Muscle layer of colon (tissue), 2 donors: ENCODE measurements around the gene AFAP1.

Source experiments
- H3K27ac ChIP-seq: one replicate; pipeline ENCODE4 v1.7.0; 2013; ENCODE audit warnings: low read depth, mild to moderate bottlenecking, low read length, moderate library complexity
- H3K27me3 ChIP-seq, 2 donors: one replicate each; pipeline ENCODE4 v1.7.0; 2013; ENCODE audit warnings: low read length in 2 of 2, mild to moderate bottlenecking in 2 of 2; ENCODE audit not compliant: insufficient read depth in 2 of 2, control insufficient read depth in 1 of 2
- H3K36me3 ChIP-seq: one replicate; pipeline ENCODE4 v1.7.0; 2013; ENCODE audit warnings: mild to moderate bottlenecking, low read length; ENCODE audit not compliant: insufficient read depth
- H3K4me1 ChIP-seq: one replicate; pipeline ENCODE4 v1.7.0; 2013; ENCODE audit warnings: mild to moderate bottlenecking, low read length; ENCODE audit not compliant: insufficient read depth
- H3K4me3 ChIP-seq, 2 donors: one replicate each; pipeline ENCODE4 v1.7.0; 2013; ENCODE audit warnings: low read length in 2 of 2, low read depth in 1 of 2, mild to moderate bottlenecking in 1 of 2, moderate library complexity in 1 of 2
- H3K9ac ChIP-seq: one replicate; pipeline ENCODE4 v1.7.0; 2013; ENCODE audit warnings: low read length
- H3K9me3 ChIP-seq: one replicate; pipeline ENCODE4 v1.7.0; 2013; ENCODE audit warnings: mild to moderate bottlenecking, low read length
- donor health status: abdominal sarcoma.
- donor health status: Adenocarcinoma of cecum.

Gene AFAP1

GRCh38 chr4:7782783-7783182 is 156.9 kb downstream of the AFAP1 start:
- no peaks in the 10 kb centered on the region for H3K27me3 ChIP-seq
- H3K36me3 ChIP-seq, result peaks cover 42% of the 10 kb centered on the region
- H3K9me3 ChIP-seq, result no peaks in the 10 kb centered on the region
- no peak overlapping the region for H3K4me3 ChIP-seq
- H3K4me1 ChIP-seq, result peaks cover 45% of the 10 kb centered on the region
- H3K27ac ChIP-seq, result no peak overlapping the region
- no peak overlapping the region for H3K9ac ChIP-seq

- Histone ChIP-seq H3K4me1 (peaks cover 45% of the 10 kb centered on the region), H3K9ac (no peak overlapping the region), H3K9me3 (no peaks in the 10 kb centered on the region), H3K36me3 (peaks cover 49% of the 10 kb centered on the region), H3K4me3 (no peak overlapping the region), H3K27me3 (no peaks in the 10 kb centered on the region), H3K27ac (no peak overlapping the region)
Measured at GRCh38 chr4:7781993-7782392, 157.7 kb downstream of the AFAP1 start.

DNA sequence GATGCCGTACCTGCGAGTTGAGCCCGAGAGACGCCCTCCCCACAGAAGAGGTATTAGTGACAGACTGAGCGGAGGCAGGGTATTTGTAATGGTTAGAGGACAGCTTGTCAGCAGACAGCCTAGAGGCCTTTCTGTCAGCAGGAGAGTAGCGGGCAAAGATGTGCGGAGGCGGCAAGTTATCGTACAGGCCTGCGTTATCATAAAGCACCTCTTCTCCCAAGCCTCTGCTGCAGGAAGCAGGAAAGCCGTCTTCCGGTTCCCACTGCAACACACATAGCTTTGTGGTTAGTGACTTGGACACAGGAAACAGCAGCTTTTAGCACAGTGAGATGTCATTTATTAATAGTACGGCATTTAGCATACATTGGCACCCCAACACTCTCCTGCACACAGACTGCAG is 158.3 kb downstream of the AFAP1 start:
- H3K27me3 ChIP-seq, result no peaks in the 10 kb centered on the region
- peaks cover 45% of the 10 kb centered on the region for H3K4me1 ChIP-seq
- H3K4me3 ChIP-seq, result no peak overlapping the region
- no peaks in the 10 kb centered on the region for H3K9me3 ChIP-seq
- H3K36me3 ChIP-seq, result peaks cover 49% of the 10 kb centered on the region
- H3K27ac ChIP-seq, result no peak overlapping the region
- no peak overlapping the region for H3K9ac ChIP-seq

GRCh38 chr4:7780751-7781348 is 158.8 kb downstream of the AFAP1 start:
- Histone ChIP-seq H3K9ac (no peak overlapping the region), H3K4me1 (peaks cover 45% of the 10 kb centered on the region), H3K27ac (no peak overlapping the region), H3K9me3 (no peaks in the 10 kb centered on the region), H3K4me3 (no peak overlapping the region), H3K27me3 (no peaks in the 10 kb centered on the region), H3K36me3 (peaks cover 44% of the 10 kb centered on the region)

DNA sequence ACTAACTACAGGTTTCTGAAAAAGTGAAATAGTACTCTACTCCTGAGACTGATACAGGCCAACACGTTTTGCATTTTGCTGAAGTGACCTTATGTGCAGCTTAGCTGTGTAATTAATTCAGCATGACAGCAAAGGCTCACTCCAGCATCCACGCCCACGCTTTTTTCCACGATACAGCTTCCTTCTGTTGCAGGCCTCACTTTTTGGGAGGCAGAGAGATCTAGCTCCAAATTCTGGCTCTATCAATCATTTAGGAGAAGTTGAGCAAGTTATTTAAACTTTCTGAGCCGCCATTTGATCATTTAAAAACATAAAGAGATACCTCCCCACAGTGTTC is 160.3 kb downstream of the AFAP1 start:
- Histone ChIP-seq H3K4me3 (no peak overlapping the region), H3K27ac (no peak overlapping the region), H3K4me1 (peaks cover 45% of the 10 kb centered on the region), H3K27me3 (no peaks in the 10 kb centered on the region), H3K36me3 (peaks cover 39% of the 10 kb centered on the region), H3K9me3 (no peaks in the 10 kb centered on the region), H3K9ac (no peak overlapping the region)

DNA sequence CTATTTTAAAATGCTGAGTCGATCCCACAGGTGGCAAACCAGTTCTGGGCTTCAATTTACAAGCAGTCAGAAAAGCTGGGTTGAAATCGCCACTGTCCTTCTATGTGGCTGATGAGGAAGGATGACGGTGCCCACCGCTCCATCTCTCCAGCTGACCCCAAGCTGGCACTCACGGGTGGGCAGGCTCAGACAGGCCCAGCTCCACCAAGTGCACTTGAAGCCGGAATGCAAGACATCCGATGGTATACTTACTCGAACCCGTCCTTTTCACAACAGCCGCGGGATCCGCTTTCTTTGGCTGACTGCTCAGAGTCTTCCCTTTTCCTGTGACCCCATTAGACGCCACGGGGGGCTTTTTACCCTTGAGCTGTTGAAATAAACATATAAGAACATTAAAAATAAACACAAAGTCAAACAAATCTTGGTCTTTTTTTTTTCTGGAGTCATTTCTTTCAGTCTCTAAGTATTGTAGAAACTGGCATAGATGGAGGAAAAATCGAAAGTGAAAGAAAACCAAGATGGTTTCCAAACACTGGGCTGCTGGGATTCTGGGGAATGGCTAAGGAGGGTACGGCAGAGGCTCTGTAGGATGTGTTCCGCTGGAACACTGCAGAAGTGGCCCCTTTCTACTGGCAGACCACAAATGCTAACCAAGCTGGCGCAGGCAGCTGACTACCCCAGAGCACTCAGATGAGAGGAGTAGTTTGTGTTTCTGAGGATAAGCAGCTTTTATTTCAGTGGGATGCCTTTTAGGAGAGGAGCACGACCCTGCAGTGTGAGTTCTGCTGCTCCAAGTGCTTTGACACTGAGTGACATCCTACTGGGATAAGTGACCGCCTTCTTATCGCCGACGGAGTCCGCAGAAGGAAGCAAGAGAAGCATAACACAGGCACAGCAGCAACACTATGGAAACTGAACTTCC is 160.9 kb downstream of the AFAP1 start:
- no peak overlapping the region for H3K4me3 ChIP-seq
- peaks cover 39% of the 10 kb centered on the region for H3K36me3 ChIP-seq
- peak overlapping the region; percentile 21 for H3K27ac ChIP-seq
- H3K9ac ChIP-seq, result no peak overlapping the region
- no peaks in the 10 kb centered on the region for H3K9me3 ChIP-seq
- no peaks in the 10 kb centered on the region for H3K27me3 ChIP-seq
- peaks cover 42% of the 10 kb centered on the region for H3K4me1 ChIP-seq

DNA sequence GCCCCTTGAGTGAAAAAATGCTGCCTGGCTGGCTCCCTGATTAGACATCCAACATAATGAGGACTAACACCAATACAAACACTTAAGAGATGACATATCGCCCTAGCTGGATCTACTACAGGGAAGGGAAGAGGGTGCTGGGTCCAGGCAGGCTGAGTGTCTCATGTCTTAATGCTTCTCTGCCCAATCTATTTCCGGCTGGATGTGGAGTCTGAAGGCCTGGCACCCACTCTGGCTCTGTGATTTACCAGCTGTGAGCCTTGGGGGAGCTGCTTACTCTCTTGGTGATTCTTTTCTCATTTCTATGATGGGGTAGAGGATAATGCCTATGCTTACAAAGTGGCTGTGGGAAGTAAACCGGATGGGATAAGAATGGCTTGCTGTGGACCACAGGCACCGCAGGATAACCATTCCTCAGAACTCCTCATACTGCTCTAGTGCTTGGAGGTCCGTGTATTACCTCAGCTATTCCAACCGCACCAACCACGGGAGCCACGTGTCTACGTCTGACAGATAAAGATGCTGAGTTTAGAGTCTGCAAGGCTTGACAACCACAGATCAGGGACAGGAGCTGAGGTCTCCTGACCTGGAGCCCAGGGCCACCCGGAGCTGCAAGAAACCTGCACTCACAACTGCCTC is 161.7 kb downstream of the AFAP1 start:
- no peak overlapping the region for H3K9ac ChIP-seq
- H3K9me3 ChIP-seq, result no peaks in the 10 kb centered on the region
- H3K36me3 ChIP-seq, result peaks cover 43% of the 10 kb centered on the region
- H3K27ac ChIP-seq, result no peak overlapping the region
- H3K27me3 ChIP-seq, result no peaks in the 10 kb centered on the region
- H3K4me3 ChIP-seq, result no peak overlapping the region
- peaks cover 47% of the 10 kb centered on the region for H3K4me1 ChIP-seq

- Histone ChIP-seq H3K4me1 (peaks cover 48% of the 10 kb centered on the region), H3K27ac (no peak overlapping the region), H3K4me3 (no peak overlapping the region), H3K9me3 (no peaks in the 10 kb centered on the region), H3K36me3 (peaks cover 48% of the 10 kb centered on the region), H3K9ac (no peak overlapping the region), H3K27me3 (no peaks in the 10 kb centered on the region)
Measured at GRCh38 chr4:7777017-7777710, 162.5 kb downstream of the AFAP1 start.

DNA sequence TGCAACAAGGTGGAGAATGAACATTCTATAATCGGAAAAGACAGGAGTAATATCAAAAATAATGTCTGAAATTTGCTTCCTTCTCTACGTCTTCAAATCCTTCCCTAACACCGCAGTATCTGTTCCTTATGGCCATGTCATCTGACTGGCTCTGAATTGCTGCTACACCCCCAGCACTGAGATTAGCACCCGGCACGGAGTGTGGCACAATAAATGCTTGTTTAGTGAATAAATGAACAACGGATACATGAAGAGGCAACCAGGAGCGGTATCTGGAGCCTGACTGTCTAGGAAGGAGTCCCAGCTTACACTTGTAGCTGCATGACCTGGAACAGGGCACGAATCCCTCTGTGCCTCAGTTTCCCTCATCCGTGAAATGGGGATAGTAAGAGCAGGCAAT is 164.3 kb downstream of the AFAP1 start:
- no peaks in the 10 kb centered on the region for H3K9me3 ChIP-seq
- no peak overlapping the region for H3K4me3 ChIP-seq
- H3K9ac ChIP-seq, result no peak overlapping the region
- H3K27ac ChIP-seq, result no peak overlapping the region
- no peaks in the 10 kb centered on the region for H3K27me3 ChIP-seq
- peaks cover 42% of the 10 kb centered on the region for H3K4me1 ChIP-seq
- peaks cover 60% of the 10 kb centered on the region for H3K36me3 ChIP-seq

DNA sequence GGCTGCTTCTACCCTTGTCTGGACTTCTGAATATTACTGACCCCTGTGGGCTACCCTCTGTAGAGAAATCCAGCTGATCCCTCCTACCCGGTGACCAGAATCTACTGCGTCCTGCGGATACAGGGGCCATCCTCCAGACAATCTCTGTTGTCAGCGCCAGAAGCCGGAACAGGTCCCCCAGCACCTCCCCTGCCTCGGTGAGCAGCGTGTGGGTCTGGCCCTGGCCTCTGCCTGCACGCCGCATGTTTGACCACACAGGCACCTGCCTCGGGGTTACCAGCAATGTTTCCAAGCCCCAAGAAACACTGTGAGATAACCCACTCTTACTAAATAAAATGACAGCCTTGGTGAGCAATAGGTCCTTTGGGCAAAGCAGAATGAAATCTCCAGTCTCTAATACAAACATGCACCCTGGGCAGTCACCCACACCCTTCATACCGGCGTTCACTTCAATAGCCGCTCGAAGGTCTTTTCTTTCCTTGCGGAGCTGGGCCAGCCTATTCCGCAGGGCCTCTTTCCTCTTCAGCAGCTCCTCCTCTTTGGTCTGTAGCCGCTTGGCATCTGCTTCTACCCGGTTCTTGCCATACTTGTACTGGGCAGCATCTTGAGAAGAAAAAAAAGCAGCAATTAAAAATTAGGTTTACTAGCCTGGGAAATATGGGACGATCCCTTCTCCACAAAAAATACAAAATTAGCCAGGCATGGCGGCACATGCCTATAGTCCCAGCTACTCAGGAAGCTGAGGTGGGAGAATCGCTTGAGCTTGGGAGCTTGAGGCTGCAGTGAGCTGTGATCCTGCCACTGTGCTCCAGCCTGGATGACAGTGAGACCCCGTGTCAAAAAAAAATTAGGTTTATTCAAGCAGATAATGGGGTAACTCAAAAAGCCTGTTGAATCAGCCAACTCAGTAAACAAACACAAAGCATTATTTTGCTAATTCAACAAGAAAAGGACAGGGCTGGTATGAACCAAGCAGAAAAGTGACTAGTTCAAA is 165.1 kb downstream of the AFAP1 start:
- H3K4me3 ChIP-seq, result no peak overlapping the region
- no peak overlapping the region for H3K27ac ChIP-seq
- H3K4me1 ChIP-seq, result peaks cover 41% of the 10 kb centered on the region
- no peak overlapping the region for H3K9ac ChIP-seq
- H3K36me3 ChIP-seq, result peaks cover 64% of the 10 kb centered on the region
- no peaks in the 10 kb centered on the region for H3K9me3 ChIP-seq
- no peaks in the 10 kb centered on the region for H3K27me3 ChIP-seq
